MM.1S (cell line): ENCODE data around the gene AGXT.

Experiments used
- DNase-seq: peaks from one replicate; pipeline ENCODE4 v3.0.0-alpha.2; 2015
- H2AFZ ChIP-seq: fragments of 300-600 bp; sonication (generic); 2 replicates; pipeline ENCODE4 v1.6.0; 2016; ENCODE audit warnings: antibody characterized with exemption, low read length
- H3F3A ChIP-seq: fragments of 300-600 bp; sonication (generic); 2 replicates; pipeline ENCODE4 v1.6.1; 2016; ENCODE audit warnings: mild to moderate bottlenecking, antibody characterized with exemption, low read length, moderate library complexity, mixed read lengths; ENCODE audit not compliant: insufficient read depth
- H3K27ac ChIP-seq: fragments of 300-600 bp; sonication (generic); 2 replicates; pipeline ENCODE4 v1.5.1; 2016; ENCODE audit warnings: mild to moderate bottlenecking, low read length
- H3K27me3 ChIP-seq: fragments of 300-600 bp; sonication (generic); replicated peaks from 2 replicates; pipeline ENCODE4 v1.6.0; 2016; ENCODE audit warnings: low read length; ENCODE audit not compliant: insufficient read depth
- H3K36me3 ChIP-seq: fragments of 300-600 bp; sonication (generic); replicated peaks from 2 replicates; pipeline ENCODE4 v1.6.1; 2016; ENCODE audit warnings: mild to moderate bottlenecking, low read length, mixed read lengths; ENCODE audit not compliant: insufficient read depth
- H3K4me1 ChIP-seq: fragments of 300-600 bp; sonication (generic); 2 replicates; pipeline ENCODE4 v1.6.1; 2016; ENCODE audit warnings: low read length, mixed read lengths
- H3K4me2 ChIP-seq: fragments of 300-600 bp; sonication (generic); 2 replicates; pipeline ENCODE4 v1.6.0; 2016; ENCODE audit warnings: low read depth, low read length
- H3K4me3 ChIP-seq: fragments of 300-600 bp; sonication (generic); 2 replicates; pipeline ENCODE4 v1.5.1; 2016; ENCODE audit warnings: low read length, mixed read lengths
- H3K79me2 ChIP-seq: fragments of 300-600 bp; sonication (generic); 2 replicates; pipeline ENCODE4 v1.6.1; 2016; ENCODE audit warnings: mixed run types, low read length, mixed read lengths
- H3K9ac ChIP-seq: fragments of 300-600 bp; sonication (generic); 2 replicates; pipeline ENCODE4 v1.6.1; 2016; ENCODE audit warnings: low read length, mixed read lengths
- H3K9me2 ChIP-seq: fragments of 300-600 bp; sonication (generic); replicated peaks from 2 replicates; pipeline ENCODE4 v1.6.1; 2016; ENCODE audit warnings: mild to moderate bottlenecking, low read length, mixed read lengths; ENCODE audit not compliant: insufficient read depth
- H3K9me3 ChIP-seq: fragments of 300-600 bp; sonication (generic); replicated peaks from 2 replicates; pipeline ENCODE4 v1.6.1; 2016; ENCODE audit warnings: mild to moderate bottlenecking, low read length, mixed read lengths; ENCODE audit not compliant: insufficient read depth
- H4K20me1 ChIP-seq: fragments of 300-600 bp; sonication (generic); 2 replicates; pipeline ENCODE4 v1.6.1; 2016; ENCODE audit warnings: mild to moderate bottlenecking, low read length, moderate library complexity, mixed read lengths; ENCODE audit not compliant: insufficient read depth
- EZH2 ChIP-seq: fragments of 300-600 bp; sonication (generic); optimal IDR thresholded peaks from 2 replicates; pipeline ENCODE3; 2017; ENCODE audit warnings: low read depth, mild to moderate bottlenecking, antibody characterized with exemption, low read length, mixed read lengths
- EZH2phosphoT487 ChIP-seq: fragments of 300-600 bp; sonication (generic); IDR thresholded peaks from 2 replicates; pipeline ENCODE4 v1.6.1; 2018; ENCODE audit warnings: antibody characterized with exemption, low read length
- TF ChIP-seq, protein P1 (sequence below): fragments of 300-600 bp; sonication (generic); IDR thresholded peaks from 2 replicates; pipeline ENCODE4 v1.5.1; 2016; ENCODE audit warnings: antibody characterized with exemption, low read length, mixed read lengths

AGXT gene

DNA sequence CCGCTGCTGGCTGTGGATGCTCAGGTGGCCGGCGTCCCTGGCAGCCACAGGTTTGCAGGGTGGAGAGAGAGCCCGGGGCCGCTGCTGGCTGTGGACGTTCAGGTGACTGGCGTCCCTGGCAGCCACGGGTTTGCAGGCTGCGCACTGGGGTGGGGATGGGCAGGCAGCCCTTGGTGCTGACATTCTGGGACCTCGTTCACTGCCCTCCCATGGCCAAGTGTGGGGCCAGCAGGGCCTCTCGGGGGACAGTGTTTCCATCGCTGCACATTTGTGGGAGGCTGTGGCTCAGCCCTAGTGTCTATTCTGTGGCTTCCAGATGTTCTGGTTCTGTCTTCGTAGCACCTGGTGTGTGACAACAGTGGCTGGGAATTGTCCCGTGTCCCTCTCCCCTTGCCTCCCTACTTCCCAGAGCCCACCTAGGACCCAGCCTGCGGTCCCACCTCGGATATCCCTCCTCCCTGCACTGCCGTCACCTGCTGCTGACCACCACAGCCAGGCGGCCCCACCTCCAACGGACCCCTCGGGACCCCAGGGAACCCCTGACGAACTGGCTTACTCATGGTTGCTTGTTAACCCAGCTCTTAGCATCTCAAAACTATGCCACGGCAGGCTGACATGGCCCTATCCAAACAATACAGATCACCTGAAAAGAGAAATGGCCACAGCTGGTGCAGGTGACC, 38.4 kb downstream of the AGXT start:
- Histone ChIP-seq H3K9me3 (no peaks in the 10 kb centered on the region), H3F3A (no peaks in the 10 kb centered on the region), H4K20me1 (no peaks in the 10 kb centered on the region), H3K79me2 (no peaks in the 10 kb centered on the region), H3K27me3 (peaks cover 43% of the 10 kb centered on the region), H3K9ac (no peak overlapping the region), H3K27ac (peak overlapping the region; percentile 27; the same call in 1 of the 2 replicates), H3K4me3 (no peak overlapping the region), H3K4me2 (no peak overlapping the region), H3K36me3 (no peaks in the 10 kb centered on the region), H2AFZ (no peak overlapping the region), H3K9me2 (no peaks in the 10 kb centered on the region), H3K4me1 (no peaks in the 10 kb centered on the region)
- TF ChIP-seq EZH2phosphoT487, result no peak
- TF ChIP-seq, protein P1, sequence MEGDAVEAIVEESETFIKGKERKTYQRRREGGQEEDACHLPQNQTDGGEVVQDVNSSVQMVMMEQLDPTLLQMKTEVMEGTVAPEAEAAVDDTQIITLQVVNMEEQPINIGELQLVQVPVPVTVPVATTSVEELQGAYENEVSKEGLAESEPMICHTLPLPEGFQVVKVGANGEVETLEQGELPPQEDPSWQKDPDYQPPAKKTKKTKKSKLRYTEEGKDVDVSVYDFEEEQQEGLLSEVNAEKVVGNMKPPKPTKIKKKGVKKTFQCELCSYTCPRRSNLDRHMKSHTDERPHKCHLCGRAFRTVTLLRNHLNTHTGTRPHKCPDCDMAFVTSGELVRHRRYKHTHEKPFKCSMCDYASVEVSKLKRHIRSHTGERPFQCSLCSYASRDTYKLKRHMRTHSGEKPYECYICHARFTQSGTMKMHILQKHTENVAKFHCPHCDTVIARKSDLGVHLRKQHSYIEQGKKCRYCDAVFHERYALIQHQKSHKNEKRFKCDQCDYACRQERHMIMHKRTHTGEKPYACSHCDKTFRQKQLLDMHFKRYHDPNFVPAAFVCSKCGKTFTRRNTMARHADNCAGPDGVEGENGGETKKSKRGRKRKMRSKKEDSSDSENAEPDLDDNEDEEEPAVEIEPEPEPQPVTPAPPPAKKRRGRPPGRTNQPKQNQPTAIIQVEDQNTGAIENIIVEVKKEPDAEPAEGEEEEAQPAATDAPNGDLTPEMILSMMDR, result no peak
- no peak for TF ChIP-seq EZH2
- DNase-seq, result no peak

DNA sequence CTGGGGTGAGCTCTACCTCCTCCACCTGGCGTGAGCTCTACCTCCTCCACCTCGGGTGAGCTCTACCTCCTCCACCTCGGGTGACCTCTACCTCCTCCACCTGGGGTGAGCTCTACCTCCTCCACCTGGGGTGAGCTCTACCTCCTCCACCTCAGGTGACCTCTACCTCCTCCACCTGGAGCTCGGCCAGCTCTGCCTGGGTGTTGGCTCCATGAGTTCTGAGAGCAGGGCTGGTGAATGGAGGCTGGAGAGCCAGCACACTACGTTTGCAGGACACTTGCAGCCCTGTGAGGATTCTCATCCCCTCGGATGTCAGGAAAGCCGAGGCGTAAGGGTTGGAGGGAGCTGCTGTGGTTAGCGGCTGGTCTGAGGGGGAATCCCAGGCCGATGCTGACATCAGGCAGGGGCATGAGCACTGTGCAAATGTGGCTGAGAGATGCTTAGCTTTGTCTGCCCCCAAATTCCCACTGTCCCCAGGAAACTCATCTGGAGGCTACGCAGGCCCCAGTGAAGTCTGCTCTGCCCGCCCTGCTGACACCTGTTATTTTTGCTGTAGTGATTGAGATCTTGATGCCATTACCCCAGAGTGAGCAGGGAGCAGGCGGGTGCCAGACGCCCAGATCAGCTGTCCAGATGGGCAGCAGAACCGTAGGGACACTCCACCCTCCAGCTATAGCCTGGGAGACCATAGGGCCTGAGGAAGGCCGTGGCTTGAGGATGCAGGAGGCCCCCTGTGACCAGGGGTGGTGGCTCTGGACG, 40.8 kb downstream of the AGXT start:
- no peak for DNase-seq
- H2AFZ ChIP-seq, result no peak overlapping the region
- H3K4me3 ChIP-seq, result no peak overlapping the region
- H3K4me2 ChIP-seq, result no peak overlapping the region
- TF ChIP-seq EZH2 (no peak), EZH2phosphoT487 (no peak)
- TF ChIP-seq, protein P1, result no peak
- no peaks in the 10 kb centered on the region for H3F3A ChIP-seq
- H3K36me3 ChIP-seq, result no peaks in the 10 kb centered on the region
- H3K4me1 ChIP-seq, result no peaks in the 10 kb centered on the region
- H3K9me2 ChIP-seq, result no peaks in the 10 kb centered on the region
- H3K27me3 ChIP-seq, result peaks cover 62% of the 10 kb centered on the region
- H3K9me3 ChIP-seq, result no peaks in the 10 kb centered on the region
- H3K27ac ChIP-seq, result peak overlapping the region; percentile 37; the same call in 1 of the 2 replicates
- no peak overlapping the region for H3K9ac ChIP-seq
- H4K20me1 ChIP-seq, result no peaks in the 10 kb centered on the region
- H3K79me2 ChIP-seq, result no peaks in the 10 kb centered on the region

DNA sequence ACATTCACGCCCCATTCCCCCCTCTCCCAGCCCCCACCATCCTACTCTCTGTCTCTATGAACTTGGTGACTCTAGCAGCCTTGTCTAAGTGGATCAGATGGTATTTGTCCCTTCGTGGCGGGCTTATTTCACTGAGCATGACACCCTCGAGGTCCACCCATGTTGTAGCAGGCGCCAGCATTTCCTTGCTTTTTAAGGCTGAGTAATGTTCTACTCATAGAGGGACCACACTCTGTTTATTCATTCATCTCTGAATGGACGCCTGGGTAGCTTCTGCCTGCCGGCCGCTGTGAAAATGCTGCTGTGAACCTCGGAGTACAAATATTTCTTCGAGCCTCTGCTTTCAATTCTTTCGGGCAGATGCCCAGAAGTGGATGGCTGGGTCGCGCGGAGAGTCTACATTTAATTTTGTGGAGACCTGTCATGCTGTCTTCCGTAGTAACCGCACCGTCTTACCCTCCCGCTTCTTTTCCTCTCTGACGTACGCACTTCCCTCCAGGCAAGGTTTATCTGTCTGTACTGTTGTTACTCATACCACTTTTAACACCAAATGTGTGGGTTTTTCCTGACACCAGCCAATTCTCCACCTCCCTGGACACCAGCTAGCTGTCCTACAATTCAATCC, 43.1 kb downstream of the AGXT start:
- H3K4me3 ChIP-seq, result no peak overlapping the region
- TF ChIP-seq EZH2phosphoT487, result no peak
- TF ChIP-seq EZH2, result no peak
- TF ChIP-seq, protein P1, result no peak
- H3K27me3 ChIP-seq, result peaks cover 50% of the 10 kb centered on the region
- H3K79me2 ChIP-seq, result no peaks in the 10 kb centered on the region
- H3K9me3 ChIP-seq, result no peaks in the 10 kb centered on the region
- DNase-seq, result no peak
- no peaks in the 10 kb centered on the region for H4K20me1 ChIP-seq
- H3K9me2 ChIP-seq, result no peaks in the 10 kb centered on the region
- no peak overlapping the region for H3K9ac ChIP-seq
- H3F3A ChIP-seq, result no peaks in the 10 kb centered on the region
- no peaks in the 10 kb centered on the region for H3K36me3 ChIP-seq
- H3K27ac ChIP-seq, result no peak overlapping the region
- H2AFZ ChIP-seq, result no peak overlapping the region
- no peak overlapping the region for H3K4me2 ChIP-seq
- no peaks in the 10 kb centered on the region for H3K4me1 ChIP-seq
